Kidney capillary endothelial cell (primary cell): ENCODE results near the gene GORASP2.
A peak's percentile ranks its signal among the peaks of the same experiment; 100 is the strongest.

Experiments used
- DNase-seq: peaks from one replicate; pipeline ENCODE4 v3.0.0-alpha.2; 2018; ENCODE audit warnings: low spot score

Gene GORASP2

GRCh38 chr2:170966648-170967396 lies 37.8 kb downstream of the GORASP2 start:
- no peak for DNase-seq

GRCh38 chr2:170967553-170967952 lies 38.5 kb downstream of the GORASP2 start:
- DNase-seq = no peak

GRCh38 chr2:170968205-170969003 lies 39.4 kb downstream of the GORASP2 start:
- no peak for DNase-seq

- DNase-seq = no peak
Observed at GRCh38 chr2:170969030-170969429, 40.0 kb downstream of the GORASP2 start.

GRCh38 chr2:170969872-170970496 lies 40.9 kb downstream of the GORASP2 start:
- no peak for DNase-seq

GRCh38 chr2:170971071-170971470 lies 42.0 kb downstream of the GORASP2 start:
- DNase-seq = no peak

GRCh38 chr2:170972296-170973224 lies 43.5 kb downstream of the GORASP2 start:
- no peak for DNase-seq

GRCh38 chr2:170973225-170973491 lies 44.1 kb downstream of the GORASP2 start:
- no peak for DNase-seq

- DNase-seq = peak; percentile 78
Observed at GRCh38 chr2:170973492-170974303, 44.6 kb downstream of the GORASP2 start.

GRCh38 chr2:170974304-170974993 lies 45.4 kb downstream of the GORASP2 start:
- no peak for DNase-seq

GRCh38 chr2:170975127-170975942 lies 46.3 kb downstream of the GORASP2 start:
- DNase-seq = no peak

- DNase-seq = no peak
Observed at GRCh38 chr2:170975943-170976270, 46.9 kb downstream of the GORASP2 start.

GRCh38 chr2:170984079-170984478 lies 55.0 kb downstream of the GORASP2 start:
- no peak for DNase-seq

- DNase-seq = no peak
Observed at GRCh38 chr2:170985407-170985806, 56.4 kb downstream of the GORASP2 start.

- no peak for DNase-seq
Observed at GRCh38 chr2:170986566-170987258, 57.7 kb downstream of the GORASP2 start.

- DNase-seq = no peak
Observed at GRCh38 chr2:170991398-170992182, 62.5 kb downstream of the GORASP2 start.

- no peak for DNase-seq
Observed at GRCh38 chr2:170996316-170996715, 67.3 kb downstream of the GORASP2 start.

- no peak for DNase-seq
Observed at GRCh38 chr2:170997893-170998597, 69.0 kb downstream of the GORASP2 start.
